OCI-LY1 (cell line): ENCODE measurements around the gene PARP3.
A peak's percentile ranks its signal among the peaks of the same experiment; 100 is the strongest.

ENCODE experiments used
- H2AFZ ChIP-seq: fragments of 200-600 bp; sonication (generic), shearing (Covaris generic); 2 replicates; pipeline ENCODE4 v1.6.0; 2014; ENCODE audit warnings: antibody characterized with exemption, mild to moderate bottlenecking, low read length
- H3F3A ChIP-seq: fragments of 200-600 bp; sonication (generic), shearing (Covaris generic); 2 replicates; pipeline ENCODE4 v1.6.0; 2014; ENCODE audit warnings: mild to moderate bottlenecking, antibody characterized with exemption, low read length, moderate library complexity; ENCODE audit not compliant: insufficient read depth
- H3K27ac ChIP-seq: fragments of 200-600 bp; sonication (generic); 2 replicates; pipeline ENCODE4 v1.5.1; 2014; ENCODE audit warnings: low read length, mixed run types, mild to moderate bottlenecking, low read depth; ENCODE audit not compliant: poor library complexity, severe bottlenecking
- H3K27me3 ChIP-seq: fragments of 200-600 bp; sonication (generic); 2 replicates; pipeline ENCODE4 v1.6.0; 2014; ENCODE audit warnings: antibody characterized with exemption, mild to moderate bottlenecking, low read length, moderate library complexity; ENCODE audit not compliant: insufficient read depth
- H3K36me3 ChIP-seq: fragments of 200-600 bp; sonication (generic); 2 replicates; pipeline ENCODE4 v1.6.1; 2014; ENCODE audit warnings: mild to moderate bottlenecking, antibody characterized with exemption, low read length, moderate library complexity, mixed read lengths; ENCODE audit not compliant: insufficient read depth
- H3K4me1 ChIP-seq: fragments of 200-600 bp; sonication (generic); 2 replicates; pipeline ENCODE4 v1.5.1; 2014; ENCODE audit warnings: mild to moderate bottlenecking, low read length, moderate library complexity; ENCODE audit not compliant: insufficient read depth, severe bottlenecking
- H3K4me2 ChIP-seq: fragments of 200-600 bp; sonication (generic), shearing (Covaris generic); 2 replicates; pipeline ENCODE4 v1.6.1; 2014; ENCODE audit warnings: low read length
- H3K4me3 ChIP-seq: fragments of 200-600 bp; sonication (generic); 2 replicates; pipeline ENCODE4 v1.5.1; 2014; ENCODE audit warnings: low read length, low read depth, mild to moderate bottlenecking, mixed read lengths; ENCODE audit not compliant: poor library complexity, severe bottlenecking
- H3K79me2 ChIP-seq: fragments of 200-600 bp; shearing (Covaris generic); 2 replicates; pipeline ENCODE4 v1.6.1; 2016; ENCODE audit warnings: mixed run types, low read length, mixed read lengths; ENCODE audit not compliant: insufficient read depth
- H3K9ac ChIP-seq: fragments of 200-600 bp; sonication (generic), shearing (Covaris generic); 2 replicates; pipeline ENCODE4 v1.6.1; 2014; ENCODE audit warnings: mild to moderate bottlenecking, low read length, mixed read lengths
- H3K9me2 ChIP-seq: fragments of 200-600 bp; sonication (generic), shearing (Covaris generic); 2 replicates; pipeline ENCODE4 v1.6.1; 2014; ENCODE audit warnings: low read depth, mild to moderate bottlenecking, low read length, mixed read lengths
- H3K9me3 ChIP-seq: fragments of 200-600 bp; shearing (Covaris generic); 2 replicates; pipeline ENCODE4 v1.6.1; 2014; ENCODE audit warnings: low read length, mixed read lengths
- H4K20me1 ChIP-seq: fragments of 200-600 bp; sonication (generic), shearing (Covaris generic); 2 replicates; pipeline ENCODE4 v1.6.0; 2016; ENCODE audit warnings: mild to moderate bottlenecking, low read length; ENCODE audit not compliant: insufficient read depth
- EZH2 ChIP-seq: fragments of 200-600 bp; sonication (generic), shearing (Covaris generic); IDR thresholded peaks from 2 replicates; pipeline ENCODE4 v1.8.0; 2017; ENCODE audit warnings: borderline replicate concordance, mixed run types, mild to moderate bottlenecking, antibody characterized with exemption, low read length, moderate library complexity, mixed read lengths
- TF ChIP-seq, protein P1 (sequence below): fragments of 200-600 bp; sonication (generic), shearing (Covaris generic); IDR thresholded peaks from 2 replicates; pipeline ENCODE4 v1.5.1; 2017; ENCODE audit warnings: mild to moderate bottlenecking, antibody characterized with exemption, low read length, moderate library complexity, mixed read lengths

PARP3 gene

DNA sequence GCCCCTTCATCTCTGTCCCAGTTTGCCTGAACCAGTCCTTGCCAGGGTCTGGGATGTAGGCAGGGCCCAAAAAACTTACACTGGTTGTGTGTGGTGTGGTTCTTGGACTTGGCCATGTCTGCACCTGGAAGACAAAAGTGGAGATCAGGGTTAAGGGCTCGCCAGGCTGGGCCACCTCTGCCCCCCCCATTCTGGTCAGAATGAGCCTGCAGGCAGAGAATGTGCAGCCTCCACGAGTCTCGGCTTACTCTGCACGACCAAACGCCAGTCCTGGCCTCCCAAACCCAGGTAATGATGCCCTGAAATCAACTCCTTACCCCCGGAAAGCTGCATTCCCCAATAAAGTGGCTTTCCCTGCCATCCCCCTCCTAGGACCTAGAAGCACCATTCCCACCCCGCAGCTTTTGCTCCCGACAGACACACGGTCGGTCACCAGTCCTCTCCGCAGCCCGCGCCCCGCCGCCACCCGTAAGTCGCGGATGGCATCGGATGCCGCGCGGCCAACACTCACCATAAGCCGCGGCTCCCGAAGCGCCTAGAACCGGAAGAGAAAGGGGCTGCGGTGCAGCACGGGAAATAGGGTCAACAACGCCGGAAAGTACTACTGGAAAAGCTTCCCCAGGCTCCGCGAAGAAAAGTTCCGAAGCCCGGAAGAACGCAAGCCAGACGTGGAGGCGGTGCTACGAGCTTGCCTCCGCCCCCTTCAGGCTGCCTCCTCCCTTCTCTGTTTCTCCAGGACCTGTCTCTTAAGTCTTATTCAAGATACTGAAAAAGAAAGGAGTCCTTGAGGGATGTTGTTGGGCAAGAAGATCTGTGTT, 53.4 kb downstream of the PARP3 start, which contains the start of gene RPL29:
Gene RPL29, minus strand, starts transcription at position 550 of the 818 bp plus-strand sequence. Its CDS starts 434 bp downstream, at position 116.
- H3K9me2 ChIP-seq, result no peaks in the 10 kb centered on the region
- no peak for TF ChIP-seq EZH2
- peak within 1 kb of the TSS; percentile 99 for H3K9ac ChIP-seq
- no peak within 1 kb of the TSS for H2AFZ ChIP-seq
- H3K36me3 ChIP-seq, result peaks cover 44% of the 10 kb centered on the region
- peak within 1 kb of the TSS; percentile 87 for H3K4me3 ChIP-seq
- no peaks in the 10 kb centered on the region for H4K20me1 ChIP-seq
- peak within 1 kb of the TSS; percentile 78 for H3K27ac ChIP-seq
- no peaks in the 10 kb centered on the region for H3K9me3 ChIP-seq
- no peaks in the 10 kb centered on the region for H3K27me3 ChIP-seq
- 0 out of 2 replicates have a peak, but pooled peaks cover 5% of the 10 kb centered on the region for H3F3A ChIP-seq
- peaks cover 16% of the 10 kb centered on the region for H3K79me2 ChIP-seq
- peaks cover 29% of the 10 kb centered on the region for H3K4me1 ChIP-seq
- H3K4me2 ChIP-seq, result peak within 1 kb of the TSS; percentile 86

DNA sequence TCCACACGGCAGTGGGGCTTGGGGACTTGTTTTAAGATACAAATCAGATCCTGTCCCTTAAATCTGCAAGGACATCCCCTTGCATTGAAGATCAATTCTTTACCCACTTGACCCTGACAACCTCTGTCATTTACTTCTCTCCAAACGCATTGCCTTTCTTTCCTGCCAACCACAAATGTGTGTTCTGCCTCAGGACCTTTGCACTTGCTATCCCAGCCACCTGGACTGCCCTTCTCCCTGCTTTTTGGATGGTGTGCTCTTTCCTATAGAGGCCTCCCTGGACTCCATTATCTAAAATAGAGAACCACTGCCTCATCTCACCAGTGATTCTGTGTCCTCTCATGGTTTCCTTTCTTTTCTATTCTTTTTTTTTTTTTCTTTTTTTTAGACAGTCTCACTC, 55.0 kb downstream of the PARP3 start:
- no peaks in the 10 kb centered on the region for H3K27me3 ChIP-seq
- H3K4me1 ChIP-seq, result peaks cover 26% of the 10 kb centered on the region
- peaks cover 16% of the 10 kb centered on the region for H3K79me2 ChIP-seq
- H3K9me3 ChIP-seq, result no peaks in the 10 kb centered on the region
- no peaks in the 10 kb centered on the region for H3K9me2 ChIP-seq
- H3K9ac ChIP-seq, result no peak overlapping the region
- H3F3A ChIP-seq, result 0 out of 2 replicates have a peak, but pooled peaks cover 5% of the 10 kb centered on the region
- no peak overlapping the region for H2AFZ ChIP-seq
- no peak for TF ChIP-seq EZH2
- TF ChIP-seq, protein P1, sequence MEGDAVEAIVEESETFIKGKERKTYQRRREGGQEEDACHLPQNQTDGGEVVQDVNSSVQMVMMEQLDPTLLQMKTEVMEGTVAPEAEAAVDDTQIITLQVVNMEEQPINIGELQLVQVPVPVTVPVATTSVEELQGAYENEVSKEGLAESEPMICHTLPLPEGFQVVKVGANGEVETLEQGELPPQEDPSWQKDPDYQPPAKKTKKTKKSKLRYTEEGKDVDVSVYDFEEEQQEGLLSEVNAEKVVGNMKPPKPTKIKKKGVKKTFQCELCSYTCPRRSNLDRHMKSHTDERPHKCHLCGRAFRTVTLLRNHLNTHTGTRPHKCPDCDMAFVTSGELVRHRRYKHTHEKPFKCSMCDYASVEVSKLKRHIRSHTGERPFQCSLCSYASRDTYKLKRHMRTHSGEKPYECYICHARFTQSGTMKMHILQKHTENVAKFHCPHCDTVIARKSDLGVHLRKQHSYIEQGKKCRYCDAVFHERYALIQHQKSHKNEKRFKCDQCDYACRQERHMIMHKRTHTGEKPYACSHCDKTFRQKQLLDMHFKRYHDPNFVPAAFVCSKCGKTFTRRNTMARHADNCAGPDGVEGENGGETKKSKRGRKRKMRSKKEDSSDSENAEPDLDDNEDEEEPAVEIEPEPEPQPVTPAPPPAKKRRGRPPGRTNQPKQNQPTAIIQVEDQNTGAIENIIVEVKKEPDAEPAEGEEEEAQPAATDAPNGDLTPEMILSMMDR, result no peak
- no peak overlapping the region for H3K4me3 ChIP-seq
- no peak overlapping the region for H3K27ac ChIP-seq
- H4K20me1 ChIP-seq, result no peaks in the 10 kb centered on the region
- no peak overlapping the region for H3K4me2 ChIP-seq
- H3K36me3 ChIP-seq, result peaks cover 34% of the 10 kb centered on the region

DNA sequence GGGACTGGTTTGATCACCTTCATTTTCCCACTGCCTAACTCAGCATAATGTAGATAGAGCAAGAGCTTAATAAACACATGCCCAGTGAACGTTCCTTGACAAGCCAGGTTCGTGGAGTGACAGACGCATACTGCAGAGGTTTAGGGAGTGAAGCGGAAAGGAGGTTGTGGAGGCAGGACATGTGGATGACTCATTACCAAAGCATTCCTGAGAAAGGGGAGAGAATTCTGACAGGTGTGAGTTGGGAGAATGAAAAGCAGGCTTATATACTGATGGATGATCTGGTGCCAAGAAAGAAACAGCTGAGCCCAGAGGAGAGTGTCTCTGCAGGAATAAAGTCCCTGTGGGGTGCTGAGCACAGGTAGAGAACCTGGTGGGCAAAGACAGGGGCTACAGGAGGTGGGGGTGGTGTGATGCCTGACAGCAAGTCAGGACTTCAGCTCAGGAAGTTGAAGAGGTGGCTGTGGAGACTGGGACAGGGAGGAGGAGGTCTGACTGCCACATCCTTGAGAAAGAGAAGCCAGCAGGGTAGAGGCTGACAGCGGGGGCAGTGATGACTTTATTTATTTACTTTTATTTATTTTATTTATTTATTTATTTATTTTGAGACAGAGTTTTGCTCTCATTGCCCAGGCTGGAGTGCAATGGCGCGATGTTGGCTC, 55.9 kb downstream of the PARP3 start:
- H3K9ac ChIP-seq, result no peak overlapping the region
- H3K9me2 ChIP-seq, result no peaks in the 10 kb centered on the region
- H3K4me1 ChIP-seq, result peaks cover 19% of the 10 kb centered on the region
- no peaks in the 10 kb centered on the region for H4K20me1 ChIP-seq
- H3K79me2 ChIP-seq, result peaks cover 16% of the 10 kb centered on the region
- 0 out of 2 replicates have a peak, but pooled peaks cover 3% of the 10 kb centered on the region for H3K27me3 ChIP-seq
- no peaks in the 10 kb centered on the region for H3K9me3 ChIP-seq
- H3F3A ChIP-seq, result 0 out of 2 replicates have a peak, but pooled peaks cover 5% of the 10 kb centered on the region
- H3K36me3 ChIP-seq, result peaks cover 25% of the 10 kb centered on the region
- TF ChIP-seq EZH2, result no peak
- H3K4me3 ChIP-seq, result no peak overlapping the region
- H3K27ac ChIP-seq, result no peak overlapping the region
- no peak overlapping the region for H3K4me2 ChIP-seq
- no peak overlapping the region for H2AFZ ChIP-seq
